Keratinocyte (primary cell): ENCODE data around the gene HCRTR1.

Experiments used
- EZH2 ChIP-seq: IDR thresholded peaks from one replicate; pipeline ENCODE4 v1.6.1; 2012; ENCODE audit warnings: inconsistent platforms, mild to moderate bottlenecking, low read length, moderate library complexity
- TF ChIP-seq, protein P1 (sequence below), 3 experiments: IDR thresholded peaks in 1 of 3; conservative IDR thresholded peaks in 1 of 3; optimal IDR thresholded peaks in 1 of 3; 2 replicates in 2 of 3; 3 replicates in 1 of 3; pipeline versions ENCODE3 to v1.5.1; 2011; ENCODE audit warnings: low read length in 3 of 3, mild to moderate bottlenecking in 3 of 3, moderate library complexity in 2 of 3, control low read depth in 1 of 3, inconsistent platforms in 1 of 3; ENCODE audit not compliant: insufficient read depth in 2 of 3; ENCODE audit errors: extremely low read depth in 1 of 3

DNA sequence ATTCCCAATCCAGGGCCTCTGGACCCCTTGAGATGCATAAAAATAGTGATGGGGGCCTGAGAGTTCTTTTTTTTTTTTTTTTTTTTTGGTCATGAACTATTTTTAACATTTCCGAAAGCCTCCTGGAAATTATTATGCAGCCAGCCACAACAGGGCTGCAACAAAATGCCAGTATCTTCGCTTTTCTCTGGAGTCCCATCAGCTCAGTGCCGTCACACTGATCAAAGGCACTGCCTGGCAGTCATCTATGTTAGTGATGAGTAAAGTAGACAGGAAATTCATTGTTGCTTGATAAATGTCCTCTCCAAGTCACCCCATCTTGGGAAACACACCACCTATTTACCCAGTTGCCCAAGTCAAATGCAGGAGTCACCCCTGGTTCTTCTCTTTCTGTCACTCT, 42.4 kb downstream of the HCRTR1 start:
- TF ChIP-seq, protein P1, sequence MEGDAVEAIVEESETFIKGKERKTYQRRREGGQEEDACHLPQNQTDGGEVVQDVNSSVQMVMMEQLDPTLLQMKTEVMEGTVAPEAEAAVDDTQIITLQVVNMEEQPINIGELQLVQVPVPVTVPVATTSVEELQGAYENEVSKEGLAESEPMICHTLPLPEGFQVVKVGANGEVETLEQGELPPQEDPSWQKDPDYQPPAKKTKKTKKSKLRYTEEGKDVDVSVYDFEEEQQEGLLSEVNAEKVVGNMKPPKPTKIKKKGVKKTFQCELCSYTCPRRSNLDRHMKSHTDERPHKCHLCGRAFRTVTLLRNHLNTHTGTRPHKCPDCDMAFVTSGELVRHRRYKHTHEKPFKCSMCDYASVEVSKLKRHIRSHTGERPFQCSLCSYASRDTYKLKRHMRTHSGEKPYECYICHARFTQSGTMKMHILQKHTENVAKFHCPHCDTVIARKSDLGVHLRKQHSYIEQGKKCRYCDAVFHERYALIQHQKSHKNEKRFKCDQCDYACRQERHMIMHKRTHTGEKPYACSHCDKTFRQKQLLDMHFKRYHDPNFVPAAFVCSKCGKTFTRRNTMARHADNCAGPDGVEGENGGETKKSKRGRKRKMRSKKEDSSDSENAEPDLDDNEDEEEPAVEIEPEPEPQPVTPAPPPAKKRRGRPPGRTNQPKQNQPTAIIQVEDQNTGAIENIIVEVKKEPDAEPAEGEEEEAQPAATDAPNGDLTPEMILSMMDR (optimal IDR thresholded peaks at IDR 0.05 in 1 of 3, IDR thresholded peaks at IDR 0.05 in 1 of 3, conservative IDR thresholded peaks at IDR 0.05 in 1 of 3; ENCODE audit: extremely low read depth in 1 of 3, insufficient read depth in 2 of 3, low read length in 3 of 3) = no peak
- TF ChIP-seq EZH2 = no peak
